Measurements from ENCODE around the gene PHC2. TPM values are rescaled to one million over a fixed set of nuclear protein-coding genes. Genes with fewer than 3 reads are reported as not detected.

The PHC2 gene
- total and polyA plus RNA-seq, 9 of the 15 experiments (the other 6 are each of a cell fraction or from before 2014, with no cell fraction given) = 3.1 to 67.6 (median 34.6) TPM

DNA sequence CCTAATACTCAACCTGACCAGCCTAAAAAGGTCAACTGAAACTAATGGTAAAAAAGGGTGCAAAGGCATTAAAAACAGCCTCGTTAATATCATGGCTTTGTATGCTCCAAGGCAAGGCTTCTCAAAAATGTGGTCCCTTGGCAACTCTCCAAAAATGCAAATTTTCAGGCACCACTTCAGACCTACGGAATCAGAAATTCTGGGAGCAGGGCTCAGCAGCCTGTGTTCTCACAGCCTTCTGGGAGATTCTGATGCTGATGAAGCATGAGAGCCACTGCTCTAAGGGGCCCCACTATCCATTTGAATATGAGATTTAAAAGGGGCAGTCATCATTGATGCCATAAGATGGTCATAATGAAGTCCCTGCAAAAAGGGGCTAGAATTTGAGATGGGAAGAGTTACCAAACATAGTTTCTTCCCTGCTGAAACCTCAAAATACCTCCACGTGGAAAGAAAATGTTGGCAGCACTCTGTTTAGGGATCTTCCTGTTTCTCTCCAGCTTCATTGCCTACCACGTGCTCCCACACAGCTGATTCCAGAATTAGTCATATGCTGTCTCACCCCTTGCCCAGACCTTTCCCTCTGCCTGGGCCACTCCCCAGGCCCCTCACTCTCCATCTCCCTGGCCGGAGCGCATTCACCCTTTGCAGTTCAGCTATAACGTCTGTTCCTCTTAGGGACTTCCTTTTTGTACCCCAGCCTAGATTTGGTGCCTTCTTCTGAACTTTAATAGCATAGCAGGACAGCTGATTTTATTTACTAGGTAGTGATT lies 46.7 kb downstream of the PHC2 start (continued):
- TF ChIP-seq ZNF175 (CRISPR knock-in tag; IDR thresholded peaks at IDR 0.05; ENCODE audit: low read depth) = 0 out of 2 replicates have a peak, but pooled peaks have one; percentile 44
- TF ChIP-seq, protein P1, sequence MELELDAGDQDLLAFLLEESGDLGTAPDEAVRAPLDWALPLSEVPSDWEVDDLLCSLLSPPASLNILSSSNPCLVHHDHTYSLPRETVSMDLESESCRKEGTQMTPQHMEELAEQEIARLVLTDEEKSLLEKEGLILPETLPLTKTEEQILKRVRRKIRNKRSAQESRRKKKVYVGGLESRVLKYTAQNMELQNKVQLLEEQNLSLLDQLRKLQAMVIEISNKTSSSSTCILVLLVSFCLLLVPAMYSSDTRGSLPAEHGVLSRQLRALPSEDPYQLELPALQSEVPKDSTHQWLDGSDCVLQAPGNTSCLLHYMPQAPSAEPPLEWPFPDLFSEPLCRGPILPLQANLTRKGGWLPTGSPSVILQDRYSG (tag; conservative IDR thresholded peaks at IDR 0.05; ENCODE audit: low read depth) = no peak
- TF ChIP-seq ZNF263 (CRISPR knock-in tag; IDR thresholded peaks at IDR 0.05; ENCODE audit: borderline replicate concordance) = no peak
- TF ChIP-seq DIDO1 (tag; IDR thresholded peaks at IDR 0.05; ENCODE audit: low read depth) = no peak
- TF ChIP-seq, protein P2, sequence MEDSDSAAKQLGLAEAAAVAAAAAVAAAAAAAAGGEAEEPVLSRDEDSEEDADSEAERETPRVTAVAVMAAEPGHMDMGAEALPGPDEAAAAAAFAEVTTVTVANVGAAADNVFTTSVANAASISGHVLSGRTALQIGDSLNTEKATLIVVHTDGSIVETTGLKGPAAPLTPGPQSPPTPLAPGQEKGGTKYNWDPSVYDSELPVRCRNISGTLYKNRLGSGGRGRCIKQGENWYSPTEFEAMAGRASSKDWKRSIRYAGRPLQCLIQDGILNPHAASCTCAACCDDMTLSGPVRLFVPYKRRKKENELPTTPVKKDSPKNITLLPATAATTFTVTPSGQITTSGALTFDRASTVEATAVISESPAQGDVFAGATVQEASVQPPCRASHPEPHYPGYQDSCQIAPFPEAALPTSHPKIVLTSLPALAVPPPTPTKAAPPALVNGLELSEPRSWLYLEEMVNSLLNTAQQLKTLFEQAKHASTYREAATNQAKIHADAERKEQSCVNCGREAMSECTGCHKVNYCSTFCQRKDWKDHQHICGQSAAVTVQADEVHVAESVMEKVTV (CRISPR knock-in tag; IDR thresholded peaks at IDR 0.05) = no peak
- TF ChIP-seq, protein P3, sequence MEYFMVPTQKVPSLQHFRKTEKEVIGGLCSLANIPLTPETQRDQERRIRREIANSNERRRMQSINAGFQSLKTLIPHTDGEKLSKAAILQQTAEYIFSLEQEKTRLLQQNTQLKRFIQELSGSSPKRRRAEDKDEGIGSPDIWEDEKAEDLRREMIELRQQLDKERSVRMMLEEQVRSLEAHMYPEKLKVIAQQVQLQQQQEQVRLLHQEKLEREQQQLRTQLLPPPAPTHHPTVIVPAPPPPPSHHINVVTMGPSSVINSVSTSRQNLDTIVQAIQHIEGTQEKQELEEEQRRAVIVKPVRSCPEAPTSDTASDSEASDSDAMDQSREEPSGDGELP (CRISPR knock-in tag; IDR thresholded peaks at IDR 0.05; ENCODE audit: borderline replicate concordance) = peak; percentile 72
- TF ChIP-seq, protein P4, sequence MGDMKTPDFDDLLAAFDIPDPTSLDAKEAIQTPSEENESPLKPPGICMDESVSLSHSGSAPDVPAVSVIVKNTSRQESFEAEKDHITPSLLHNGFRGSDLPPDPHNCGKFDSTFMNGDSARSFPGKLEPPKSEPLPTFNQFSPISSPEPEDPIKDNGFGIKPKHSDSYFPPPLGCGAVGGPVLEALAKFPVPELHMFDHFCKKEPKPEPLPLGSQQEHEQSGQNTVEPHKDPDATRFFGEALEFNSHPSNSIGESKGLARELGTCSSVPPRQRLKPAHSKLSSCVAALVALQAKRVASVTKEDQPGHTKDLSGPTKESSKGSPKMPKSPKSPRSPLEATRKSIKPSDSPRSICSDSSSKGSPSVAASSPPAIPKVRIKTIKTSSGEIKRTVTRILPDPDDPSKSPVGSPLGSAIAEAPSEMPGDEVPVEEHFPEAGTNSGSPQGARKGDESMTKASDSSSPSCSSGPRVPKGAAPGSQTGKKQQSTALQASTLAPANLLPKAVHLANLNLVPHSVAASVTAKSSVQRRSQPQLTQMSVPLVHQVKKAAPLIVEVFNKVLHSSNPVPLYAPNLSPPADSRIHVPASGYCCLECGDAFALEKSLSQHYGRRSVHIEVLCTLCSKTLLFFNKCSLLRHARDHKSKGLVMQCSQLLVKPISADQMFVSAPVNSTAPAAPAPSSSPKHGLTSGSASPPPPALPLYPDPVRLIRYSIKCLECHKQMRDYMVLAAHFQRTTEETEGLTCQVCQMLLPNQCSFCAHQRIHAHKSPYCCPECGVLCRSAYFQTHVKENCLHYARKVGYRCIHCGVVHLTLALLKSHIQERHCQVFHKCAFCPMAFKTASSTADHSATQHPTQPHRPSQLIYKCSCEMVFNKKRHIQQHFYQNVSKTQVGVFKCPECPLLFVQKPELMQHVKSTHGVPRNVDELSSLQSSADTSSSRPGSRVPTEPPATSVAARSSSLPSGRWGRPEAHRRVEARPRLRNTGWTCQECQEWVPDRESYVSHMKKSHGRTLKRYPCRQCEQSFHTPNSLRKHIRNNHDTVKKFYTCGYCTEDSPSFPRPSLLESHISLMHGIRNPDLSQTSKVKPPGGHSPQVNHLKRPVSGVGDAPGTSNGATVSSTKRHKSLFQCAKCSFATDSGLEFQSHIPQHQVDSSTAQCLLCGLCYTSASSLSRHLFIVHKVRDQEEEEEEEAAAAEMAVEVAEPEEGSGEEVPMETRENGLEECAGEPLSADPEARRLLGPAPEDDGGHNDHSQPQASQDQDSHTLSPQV (IDR thresholded peaks at IDR 0.05) = no peak
- no peak for TF ChIP-seq SMARCA5 (IDR thresholded peaks at IDR 0.05)
- TF ChIP-seq ZNF23 (CRISPR knock-in tag; IDR thresholded peaks at IDR 0.05) = no peak
- TF ChIP-seq JUND (IDR thresholded peaks at IDR 0.05; ENCODE audit: borderline replicate concordance, low read depth, low read length) = peak; percentile 9; the same call in 1 of the 2 replicates
- no peak for TF ChIP-seq JUND (tag; IDR thresholded peaks at IDR 0.05; ENCODE audit: borderline replicate concordance, low read depth, low read length)
- no peak for TF ChIP-seq XRCC4 (IDR thresholded peaks at IDR 0.05; ENCODE audit: extremely low read depth, insufficient read depth, insufficient read length)
- TF ChIP-seq DACH1 (IDR thresholded peaks at IDR 0.05; ENCODE audit: partially characterized antibody) = peak; percentile 27
- TF ChIP-seq, protein P5, sequence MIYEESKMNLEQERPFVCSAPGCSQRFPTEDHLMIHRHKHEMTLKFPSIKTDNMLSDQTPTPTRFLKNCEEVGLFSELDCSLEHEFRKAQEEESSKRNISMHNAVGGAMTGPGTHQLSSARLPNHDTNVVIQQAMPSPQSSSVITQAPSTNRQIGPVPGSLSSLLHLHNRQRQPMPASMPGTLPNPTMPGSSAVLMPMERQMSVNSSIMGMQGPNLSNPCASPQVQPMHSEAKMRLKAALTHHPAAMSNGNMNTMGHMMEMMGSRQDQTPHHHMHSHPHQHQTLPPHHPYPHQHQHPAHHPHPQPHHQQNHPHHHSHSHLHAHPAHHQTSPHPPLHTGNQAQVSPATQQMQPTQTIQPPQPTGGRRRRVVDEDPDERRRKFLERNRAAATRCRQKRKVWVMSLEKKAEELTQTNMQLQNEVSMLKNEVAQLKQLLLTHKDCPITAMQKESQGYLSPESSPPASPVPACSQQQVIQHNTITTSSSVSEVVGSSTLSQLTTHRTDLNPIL (CRISPR knock-in tag; IDR thresholded peaks at IDR 0.05) = no peak
- TF ChIP-seq SNIP1 (IDR thresholded peaks at IDR 0.05; ENCODE audit: low read depth) = no peak
- TF ChIP-seq JUN (IDR thresholded peaks at IDR 0.05; ENCODE audit: borderline replicate concordance, low read depth, low read length) = 0 out of 2 replicates have a peak, but pooled peaks have one; percentile 47
- no peak for TF ChIP-seq JUN (CRISPR knock-in tag; IDR thresholded peaks at IDR 0.05; ENCODE audit: borderline replicate concordance)

Measured in K562 (cell line).